ENCODE measurements around the gene RBM12.

RBM12 gene

GRCh38 chr20:35652641-35653429 lies 11.9 kb downstream of the RBM12 start:
- no peak for TF ChIP-seq CTCF (conservative IDR thresholded peaks at IDR 0.05; ENCODE audit: low read depth, low read length)
- no peak for DNase-seq (ENCODE audit: low read depth)
- no peak overlapping the region for H3K4me3 ChIP-seq (ENCODE audit: low read depth, low read length)

GRCh38 chr20:35651958-35652357 lies 12.7 kb downstream of the RBM12 start:
- TF ChIP-seq CTCF (conservative IDR thresholded peaks at IDR 0.05; ENCODE audit: low read depth, low read length): no peak
- no peak for DNase-seq (ENCODE audit: low read depth)
- no peak overlapping the region for H3K4me3 ChIP-seq (ENCODE audit: low read depth, low read length)

GRCh38 chr20:35650632-35651031 lies 14.1 kb downstream of the RBM12 start:
- H3K4me3 ChIP-seq (ENCODE audit: low read depth, low read length): no peak overlapping the region
- TF ChIP-seq CTCF (conservative IDR thresholded peaks at IDR 0.05; ENCODE audit: low read depth, low read length): no peak
- no peak for DNase-seq (ENCODE audit: low read depth)

GRCh38 chr20:35648836-35649235 lies 15.9 kb downstream of the RBM12 start:
- DNase-seq (ENCODE audit: low read depth): peak; percentile 26
- no peak for TF ChIP-seq CTCF (conservative IDR thresholded peaks at IDR 0.05; ENCODE audit: low read depth, low read length)
- no peak overlapping the region for H3K4me3 ChIP-seq (ENCODE audit: low read depth, low read length)

- no peak overlapping the region for H3K4me3 ChIP-seq (ENCODE audit: low read depth, low read length)
- TF ChIP-seq CTCF (conservative IDR thresholded peaks at IDR 0.05; ENCODE audit: low read depth, low read length): no peak
- DNase-seq (ENCODE audit: low read depth): no peak
Observed at GRCh38 chr20:35644806-35645205, 19.9 kb downstream of the RBM12 start.

GRCh38 chr20:35643045-35643444 lies 21.7 kb downstream of the RBM12 start:
- no peak overlapping the region for H3K4me3 ChIP-seq (ENCODE audit: low read depth, low read length)
- DNase-seq (ENCODE audit: low read depth): no peak
- TF ChIP-seq CTCF (conservative IDR thresholded peaks at IDR 0.05; ENCODE audit: low read depth, low read length): no peak

GRCh38 chr20:35641743-35642142 lies 23.0 kb downstream of the RBM12 start:
- no peak for DNase-seq (ENCODE audit: low read depth)

More at GRCh38 chr20:35641743-35642142, 23.0 kb downstream of the RBM12 start:
- TF ChIP-seq CTCF (conservative IDR thresholded peaks at IDR 0.05; ENCODE audit: low read depth, low read length): no peak
- no peak overlapping the region for H3K4me3 ChIP-seq (ENCODE audit: low read depth, low read length)
